Stimulated activated CD4-positive, alpha-beta T cell treated with anti-CD3 and anti-CD28 coated beads, TNF-alpha, amount 100 ng/mL, for 48 hours (primary cell): ENCODE data around the gene ZNF488.
"Not testable (repeated sequence)": the region's sequence is repeated elsewhere in the genome, so short reads cannot be mapped to it uniquely, and the experiment has no call there.

ENCODE experiments used
- DNase-seq, 3 donors: peaks; one replicate each; pipeline ENCODE4 v3.0.0-alpha.2; 2020; ENCODE audit warnings: low read depth in 3 of 3

ZNF488 gene

DNA sequence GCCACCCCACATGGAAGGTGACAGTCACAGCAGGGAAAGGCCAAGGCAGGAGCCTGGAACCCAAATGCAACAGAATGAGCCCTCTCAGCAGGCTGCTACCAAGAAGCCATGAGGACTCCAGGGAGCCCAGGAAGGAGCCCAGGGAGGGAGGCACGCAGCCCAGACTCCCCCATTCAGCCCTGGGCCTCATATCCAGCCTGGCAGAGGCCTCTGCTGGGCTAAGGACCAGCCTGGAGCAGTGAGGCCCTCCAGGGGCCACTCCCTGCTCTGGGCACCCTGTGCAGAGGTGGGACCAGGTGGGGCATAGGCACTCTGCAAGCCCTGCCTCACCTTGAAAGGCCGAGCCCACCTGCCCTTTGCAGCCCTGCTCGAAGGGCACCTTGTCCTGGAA is 25.8 kb upstream of the ZNF488 start:
- no peak for DNase-seq

DNA sequence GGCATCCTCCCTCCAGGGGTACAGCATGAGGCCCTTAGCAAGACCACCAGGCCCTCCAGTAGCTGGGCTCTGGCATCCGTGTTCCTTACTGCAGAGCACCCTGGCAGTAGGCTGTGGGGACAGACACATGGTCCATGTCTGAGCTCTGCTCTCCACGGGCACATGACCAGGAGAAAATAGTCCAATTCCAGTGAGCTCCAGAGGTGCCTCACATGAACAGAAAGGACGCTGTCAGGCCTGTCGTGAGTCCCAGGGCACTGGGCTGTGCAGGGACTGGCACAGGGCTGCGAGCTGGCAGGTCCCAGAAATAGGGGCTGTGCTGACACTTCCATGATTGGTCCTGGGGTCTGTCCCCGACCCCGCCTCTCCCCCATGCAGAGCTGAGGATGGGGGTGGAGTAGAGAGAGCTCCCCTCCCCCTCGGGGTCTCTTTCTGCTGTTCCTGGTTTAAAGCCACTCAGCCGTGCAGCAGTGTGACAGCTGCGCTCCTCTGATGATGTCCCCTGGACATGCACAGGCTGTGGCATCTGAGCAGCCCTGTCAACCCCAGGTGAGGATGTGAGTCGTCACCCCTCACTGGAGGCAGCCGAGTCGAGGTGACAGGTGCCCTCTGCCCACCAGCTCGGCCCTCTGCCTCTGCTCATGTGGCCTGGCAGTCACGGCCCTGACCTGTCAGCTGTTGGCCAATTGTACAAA is 25.2 kb upstream of the ZNF488 start:
- DNase-seq: no peak

DNA sequence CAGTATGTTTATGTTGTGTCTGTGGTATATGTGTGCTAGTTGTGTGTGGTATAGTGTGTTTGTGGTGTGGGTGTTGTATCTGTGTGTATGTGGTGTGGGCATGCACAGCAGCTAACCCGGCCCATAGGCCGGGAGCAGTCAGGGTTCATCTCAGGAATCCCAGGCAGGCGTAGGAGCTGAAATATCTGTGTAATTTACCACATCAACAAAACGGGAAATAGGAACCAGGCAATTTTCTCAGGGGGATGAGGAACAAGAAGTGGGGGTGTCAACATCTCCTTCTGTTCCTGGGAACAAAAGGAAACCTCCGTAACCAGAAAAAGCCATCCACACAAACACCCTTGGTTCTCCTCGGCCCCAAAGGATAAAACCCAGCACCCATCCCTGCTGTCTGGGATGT is 24.5 kb upstream of the ZNF488 start:
- DNase-seq: no peak

DNA sequence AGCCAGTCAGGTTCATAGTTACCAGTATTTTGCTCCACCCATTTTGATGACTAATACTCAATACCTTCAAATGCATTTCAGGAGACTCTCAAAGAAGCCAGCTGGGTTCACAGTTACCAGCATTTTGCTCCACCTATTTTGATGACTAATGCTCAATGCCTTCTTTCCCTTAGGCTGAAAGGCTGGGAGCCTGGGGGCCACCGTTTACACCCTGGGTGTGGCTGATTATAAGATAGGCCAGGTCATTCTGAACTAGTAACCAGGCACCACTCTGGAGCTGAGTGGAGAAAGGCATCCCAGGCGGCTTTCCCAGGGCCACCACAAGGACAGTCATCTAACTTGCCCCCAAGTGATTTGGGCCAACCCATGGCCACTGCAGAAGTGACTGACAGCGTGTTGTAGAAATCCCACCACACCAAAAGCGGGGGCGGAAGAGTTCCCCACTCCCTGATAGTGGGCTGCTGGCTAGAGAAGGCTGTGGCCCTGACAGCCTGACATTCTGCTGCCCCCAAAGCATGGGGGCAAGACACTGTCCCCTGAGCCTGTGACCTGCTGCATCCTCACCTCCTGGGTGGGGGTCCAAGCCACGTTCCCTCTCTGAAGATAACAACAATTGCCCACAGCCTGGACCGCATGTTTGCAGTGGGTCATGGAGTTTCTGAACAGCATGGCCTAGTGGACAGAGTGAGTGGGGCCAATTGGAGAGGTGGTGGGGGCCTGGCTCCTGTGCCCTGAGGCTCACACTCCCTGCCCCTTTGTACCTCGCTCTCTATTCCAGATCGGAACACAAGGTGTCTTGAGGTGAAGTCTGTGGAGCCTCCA is 23.0 kb upstream of the ZNF488 start:
- no peak for DNase-seq

DNA sequence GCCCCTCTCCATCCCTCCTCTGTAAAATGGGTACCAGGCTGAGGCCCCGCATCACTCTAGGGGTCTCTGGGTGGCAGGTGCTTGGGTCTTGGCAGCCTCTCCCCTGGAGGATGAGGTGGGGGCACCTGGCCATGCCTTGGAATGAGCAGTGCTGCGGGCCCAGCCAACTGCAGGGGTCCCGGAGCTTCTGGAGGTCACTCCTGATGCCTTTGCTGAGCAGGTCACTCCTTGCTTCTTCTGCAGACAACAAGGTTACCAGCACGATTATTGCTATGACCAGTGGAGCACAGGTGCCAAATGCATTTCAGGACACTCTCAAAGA is 22.4 kb upstream of the ZNF488 start:
- no peak for DNase-seq

DNA sequence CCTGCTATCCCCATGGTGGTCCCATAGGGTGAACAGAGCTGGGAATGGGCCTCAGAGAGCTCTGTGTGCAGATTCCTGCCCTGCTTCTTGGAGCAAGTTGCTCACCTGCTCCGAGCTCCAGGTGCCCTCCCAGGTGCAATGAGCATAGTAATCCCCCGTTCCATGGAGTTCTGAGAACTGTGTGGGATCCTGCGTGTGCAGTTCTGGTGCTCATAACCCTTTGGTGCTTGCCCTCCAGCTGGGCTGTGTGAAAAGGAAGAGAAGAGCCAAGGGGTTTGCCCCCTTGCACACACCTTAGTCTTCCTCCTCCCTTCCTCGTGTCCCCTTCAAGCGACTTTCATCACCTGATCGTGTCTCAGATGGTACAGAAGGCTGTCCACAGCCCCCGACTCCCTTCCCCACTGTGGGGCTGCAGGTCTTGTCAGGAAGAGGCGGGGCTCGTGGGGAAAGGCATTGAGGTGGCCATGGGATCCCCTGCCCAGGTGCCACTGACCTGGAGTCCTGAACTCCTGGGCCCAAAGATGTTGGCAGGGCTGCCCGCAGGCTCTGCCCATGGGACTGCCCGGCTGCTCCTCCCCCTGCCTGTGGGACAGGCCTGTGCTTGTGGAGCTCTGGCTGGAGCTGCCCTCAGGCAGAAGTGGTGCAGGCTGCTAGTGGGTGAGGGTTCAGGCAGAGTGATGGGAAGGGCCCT is 21.9 kb upstream of the ZNF488 start:
- no peak for DNase-seq

DNA sequence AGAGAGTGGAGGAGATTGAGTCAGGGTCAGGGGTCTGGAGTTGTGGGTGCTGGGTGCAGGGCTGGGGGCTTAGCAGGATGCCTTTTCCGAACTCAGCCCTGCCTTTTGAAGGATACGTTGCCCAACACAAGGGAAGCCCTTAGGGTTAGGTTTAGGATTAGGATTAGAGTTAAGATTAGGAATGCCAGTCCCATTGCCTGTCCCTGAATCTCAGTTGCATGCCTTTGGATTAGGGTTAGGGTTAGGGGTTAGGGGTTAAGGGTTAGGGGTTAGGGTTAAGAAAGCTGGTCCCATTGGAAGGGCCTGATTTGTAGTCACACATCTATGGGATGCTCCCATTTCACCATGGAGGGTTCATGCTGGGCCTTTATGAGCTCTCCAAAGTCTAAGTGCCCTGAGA is 20.8 kb upstream of the ZNF488 start:
- no peak for DNase-seq

DNA sequence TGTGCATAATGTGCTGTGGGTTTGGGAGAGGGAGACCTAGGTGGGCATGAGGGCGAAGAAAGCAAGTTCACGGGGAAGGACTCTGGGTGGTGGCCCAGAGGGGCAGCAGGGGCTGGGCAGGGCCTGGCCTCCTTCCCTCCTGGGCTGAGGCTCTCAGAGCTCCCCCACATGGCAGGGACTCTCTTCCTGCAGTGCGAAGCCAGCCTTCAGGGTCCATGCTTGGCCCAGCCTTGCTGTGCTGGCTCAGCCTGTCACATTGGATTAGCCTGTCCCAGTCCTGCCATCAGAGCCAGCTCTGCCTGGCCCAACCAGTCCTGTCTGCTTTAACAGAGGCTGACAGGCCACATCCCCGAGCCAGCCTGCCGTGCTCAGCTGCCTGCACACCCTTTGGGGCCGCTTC is 20.4 kb upstream of the ZNF488 start:
- DNase-seq: no peak

DNA sequence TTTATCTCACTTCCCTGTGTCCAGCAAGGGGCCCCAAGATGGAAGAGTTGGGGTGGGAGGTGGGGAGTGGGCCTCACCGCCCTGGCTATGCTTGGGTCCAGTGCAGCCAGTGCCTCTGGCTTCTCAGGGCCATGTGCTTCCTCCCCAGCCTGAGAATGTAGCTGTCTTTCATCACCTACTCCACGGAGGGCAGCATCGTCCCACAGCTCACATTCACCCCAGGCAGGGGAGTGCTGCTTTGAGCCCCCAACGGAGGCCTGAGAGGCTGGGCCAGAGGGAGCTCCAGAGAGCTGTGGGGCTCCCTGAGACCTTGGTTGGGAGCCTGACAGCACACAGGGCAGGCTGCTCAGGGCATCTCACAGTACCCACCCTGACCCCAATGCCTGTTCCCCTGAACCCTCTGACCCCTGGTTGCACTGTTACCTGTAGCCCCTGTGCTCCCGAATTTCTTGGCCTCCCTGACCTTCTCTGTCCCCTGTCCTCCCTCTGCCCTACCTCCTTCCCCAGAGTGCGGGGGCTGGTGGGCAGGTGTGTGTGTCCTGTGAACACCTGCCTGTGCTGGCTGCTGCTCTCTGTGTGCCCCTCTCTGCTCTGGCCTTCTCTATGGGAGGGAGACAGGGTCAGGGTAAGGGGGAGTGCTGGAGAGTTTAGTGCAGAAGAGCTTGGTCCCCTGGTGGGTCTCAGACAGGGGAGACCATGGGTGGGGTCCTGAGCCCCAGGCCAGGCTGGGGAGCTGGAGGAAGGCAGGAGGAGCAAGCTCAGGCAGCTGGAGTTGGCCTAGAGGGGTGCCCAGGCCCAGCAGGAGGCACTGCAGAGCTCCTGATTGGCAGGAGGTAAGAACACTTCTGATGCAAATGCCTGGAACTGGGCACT is 19.6 kb upstream of the ZNF488 start:
- DNase-seq: no peak

DNA sequence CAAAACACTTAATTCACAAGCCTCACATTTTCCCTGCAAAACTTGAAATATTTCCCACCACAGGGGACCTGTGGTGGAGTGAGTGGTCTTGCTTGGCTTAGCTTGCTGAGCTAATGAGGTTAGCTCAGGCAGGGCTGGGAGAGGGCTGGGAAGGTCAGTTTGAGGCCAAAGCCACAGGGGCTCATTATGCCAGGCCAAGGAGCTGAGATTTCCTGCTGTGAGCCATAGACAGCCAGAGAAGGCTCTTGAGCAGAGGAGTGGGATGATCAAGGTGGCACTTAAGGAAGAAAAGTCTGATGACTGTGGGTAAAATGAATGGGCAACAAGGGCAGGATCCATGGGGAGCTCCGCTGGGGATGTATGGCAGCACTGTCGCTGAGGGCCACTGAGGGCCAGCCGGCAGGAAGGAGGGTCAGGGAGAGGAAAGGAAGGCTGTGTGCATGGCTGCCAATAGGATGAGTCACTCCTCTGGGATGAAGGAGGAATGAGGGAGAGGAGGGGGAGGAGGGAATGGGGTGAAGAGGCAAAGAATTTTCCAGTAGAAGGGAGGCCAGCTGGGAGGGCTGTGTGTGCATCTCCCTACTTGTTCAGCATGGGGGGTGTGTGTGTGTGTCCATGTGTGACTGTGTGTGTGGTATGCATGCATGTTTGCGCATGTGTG is 18.7 kb upstream of the ZNF488 start:
- no peak for DNase-seq

DNA sequence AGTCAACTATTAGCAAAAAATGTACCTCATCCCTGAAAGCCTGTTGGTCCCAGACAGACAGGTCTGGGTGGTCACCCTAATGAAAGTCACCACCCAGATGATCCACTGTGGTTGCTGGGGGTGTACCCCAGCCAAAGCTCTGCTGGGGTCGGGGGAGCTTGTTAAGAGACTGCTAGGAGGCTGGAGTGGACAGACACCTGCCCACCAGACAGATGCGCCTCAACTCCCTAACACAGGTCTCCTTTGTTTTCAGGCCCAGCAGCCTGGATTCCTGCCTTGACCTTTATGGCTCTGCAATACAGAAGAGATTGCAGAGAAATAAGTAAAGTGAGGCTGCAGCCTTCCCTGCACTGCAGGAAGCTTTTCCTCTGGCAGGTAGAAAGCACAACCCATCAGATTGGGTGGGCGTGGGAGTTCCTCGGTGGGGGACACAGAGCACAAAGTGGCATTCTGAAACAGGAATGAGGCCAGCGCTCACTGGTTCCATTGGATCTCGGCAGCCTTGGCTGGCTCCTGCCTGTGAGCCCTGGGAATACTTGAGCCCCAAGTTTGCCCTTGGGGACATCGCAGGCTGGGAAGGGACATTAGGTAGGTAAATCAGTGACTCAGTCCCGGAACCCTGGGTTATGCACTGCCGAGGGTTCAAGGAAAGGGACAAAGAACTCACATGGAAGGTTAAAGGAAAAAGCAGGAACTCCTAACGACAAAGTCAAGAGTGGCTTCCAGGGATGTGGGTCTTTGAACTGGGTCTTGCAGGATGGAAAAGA is 18.0 kb upstream of the ZNF488 start:
- DNase-seq: no peak

DNA sequence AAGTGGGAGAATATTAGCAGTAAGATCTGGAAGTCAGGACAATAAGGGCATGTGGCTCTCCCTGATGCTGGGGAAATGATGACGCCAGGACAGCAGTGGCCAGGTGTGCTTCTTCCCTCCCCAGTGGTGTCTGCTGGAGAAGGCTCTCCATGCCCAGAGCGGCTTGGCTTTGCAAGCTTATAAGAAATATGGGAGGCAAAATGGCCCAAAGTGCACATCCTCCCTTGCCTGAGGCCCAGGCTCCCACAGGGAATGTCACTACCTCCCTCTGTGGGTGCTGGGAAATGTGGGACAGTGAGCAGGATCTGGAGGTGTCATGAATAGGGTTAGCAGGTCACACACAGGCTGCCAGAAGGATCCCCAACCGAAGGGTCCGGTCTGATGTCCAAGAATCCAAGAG is 17.1 kb upstream of the ZNF488 start:
- DNase-seq: no peak

DNA sequence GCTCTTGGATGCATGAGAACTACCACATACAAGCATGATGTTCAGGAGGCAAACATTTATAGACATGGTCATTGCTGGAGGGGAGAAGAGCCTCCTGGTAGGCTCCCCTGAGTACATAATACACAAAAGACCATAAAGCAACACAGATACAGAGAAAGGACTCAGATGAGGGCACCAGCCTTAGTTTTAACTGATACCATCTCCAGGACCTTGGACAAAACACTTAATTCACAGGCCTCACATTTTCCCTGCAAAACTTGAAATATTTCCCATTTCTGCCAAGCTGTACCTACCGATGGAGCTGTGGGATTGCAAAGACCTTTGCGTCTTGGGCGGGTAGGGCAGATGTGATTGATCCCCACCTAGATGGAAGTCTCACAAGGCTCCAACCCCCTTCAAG is 16.7 kb upstream of the ZNF488 start:
- DNase-seq: no peak

DNA sequence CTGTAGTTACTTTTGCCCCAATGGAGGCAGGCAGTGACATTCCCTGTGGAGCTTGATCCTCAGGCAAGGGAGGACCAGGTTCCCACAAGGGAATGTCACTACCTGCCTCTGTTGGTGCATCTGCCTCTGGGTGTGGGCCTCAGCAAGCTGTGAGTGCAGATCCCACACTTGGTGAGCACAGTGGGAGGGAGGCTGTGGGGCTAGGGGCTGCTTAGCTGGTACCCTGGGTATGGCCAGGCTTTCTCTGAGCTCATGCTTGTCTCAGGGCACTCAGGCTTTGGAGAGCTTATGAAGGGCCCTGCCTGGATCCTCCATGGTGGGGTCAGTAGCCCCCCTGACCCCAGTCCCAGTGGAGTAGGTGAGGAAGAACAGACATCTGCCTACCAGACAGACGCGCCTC is 16.2 kb upstream of the ZNF488 start:
- no peak for DNase-seq

DNA sequence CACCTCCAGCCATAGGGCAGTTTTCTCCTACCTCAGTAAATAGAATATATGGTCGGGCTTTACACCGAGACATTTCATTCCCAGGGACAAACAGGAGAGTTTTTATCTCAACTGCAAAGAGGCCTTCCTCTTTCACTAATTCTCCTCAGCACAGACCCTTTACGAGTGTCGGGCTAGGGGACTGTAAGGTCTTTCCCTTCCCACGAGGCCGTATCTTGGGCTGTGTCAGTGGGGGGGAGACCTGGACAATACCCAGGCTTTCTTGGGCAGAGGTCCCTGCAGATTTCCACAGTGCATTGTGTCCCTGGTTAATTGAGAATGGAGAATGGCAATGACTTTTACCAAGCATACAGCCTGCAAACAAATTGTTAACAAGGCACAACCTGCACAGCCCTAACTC is 13.2 kb upstream of the ZNF488 start:
- no peak for DNase-seq

DNA sequence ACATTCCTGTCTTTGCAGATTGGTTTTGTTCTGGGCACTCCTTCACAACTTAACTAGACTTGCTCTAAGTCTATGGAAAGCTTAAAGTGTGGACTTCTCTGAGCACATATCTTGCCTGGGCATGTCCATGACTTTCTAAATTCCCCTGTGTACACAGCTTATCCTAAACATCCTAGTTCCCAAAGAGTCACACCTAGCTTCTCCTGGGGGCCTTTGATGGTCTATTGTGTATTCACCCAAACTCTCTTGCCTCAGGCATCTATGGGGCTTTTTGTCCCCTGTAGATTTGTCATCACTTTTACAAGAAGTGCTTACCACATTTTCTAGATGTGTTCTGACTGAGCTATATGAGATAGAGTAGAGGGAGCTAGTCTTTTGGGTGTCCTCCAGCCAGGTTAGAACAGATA is 12.2 kb upstream of the ZNF488 start:
- DNase-seq: no peak

DNA sequence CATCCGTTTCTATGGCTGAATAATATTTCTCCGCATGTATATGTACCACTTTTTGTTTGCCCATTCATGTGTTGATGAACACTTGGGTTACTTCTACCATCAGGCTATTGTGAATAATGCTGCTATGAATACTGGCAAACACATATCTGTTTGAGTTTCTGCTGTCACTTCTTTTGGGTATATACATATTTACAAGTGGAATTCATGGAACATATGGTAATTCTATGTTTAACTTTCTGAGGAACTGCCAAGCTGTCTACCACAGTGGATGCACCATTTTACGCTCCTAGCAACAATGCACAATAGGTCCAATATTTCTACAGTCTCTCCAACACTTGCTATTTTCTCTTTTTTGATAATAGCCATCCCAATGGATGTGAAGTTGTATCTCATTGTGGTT is 5.5 kb upstream of the ZNF488 start:
- DNase-seq: no peak

DNA sequence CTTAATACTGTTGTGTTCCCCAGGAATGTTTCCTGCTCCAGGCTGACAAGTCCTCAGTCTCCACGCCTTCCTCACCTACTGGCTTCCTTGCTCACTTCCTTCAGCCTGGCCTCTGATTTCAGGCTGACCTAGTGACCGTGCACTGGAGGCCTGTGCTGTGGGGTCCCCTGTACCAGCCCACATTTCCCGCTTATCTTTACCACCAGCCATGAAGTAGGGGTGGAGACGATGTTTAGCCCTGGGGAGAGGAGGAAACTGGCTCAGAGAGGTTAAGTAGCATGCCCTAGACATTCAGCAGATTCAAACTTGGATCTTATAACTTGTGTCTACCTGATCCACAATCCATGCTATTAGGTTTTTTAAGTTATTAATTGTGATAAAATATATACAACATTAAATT is 4.8 kb upstream of the ZNF488 start:
- no peak for DNase-seq

DNA sequence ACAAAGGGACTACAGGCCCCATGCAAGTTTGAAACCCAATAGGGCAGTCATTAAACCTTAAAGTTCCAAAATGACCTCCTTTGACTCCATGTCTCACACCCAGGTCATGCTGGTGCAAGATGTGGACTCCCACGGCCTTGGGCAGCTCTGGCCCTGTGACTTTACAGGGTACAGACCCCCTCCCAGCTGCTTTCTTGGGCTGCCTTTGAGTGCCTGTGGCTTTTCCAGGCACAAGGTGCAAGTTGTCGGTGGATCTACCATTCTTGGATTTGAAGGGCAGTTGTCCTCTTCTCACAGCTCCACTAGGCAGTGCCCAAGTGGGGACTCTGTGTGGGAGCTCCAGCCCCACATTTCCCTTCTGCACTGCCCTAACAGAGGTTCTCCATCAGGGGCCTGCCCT is 2.0 kb upstream of the ZNF488 start:
- not testable (repeated sequence) for DNase-seq

DNA sequence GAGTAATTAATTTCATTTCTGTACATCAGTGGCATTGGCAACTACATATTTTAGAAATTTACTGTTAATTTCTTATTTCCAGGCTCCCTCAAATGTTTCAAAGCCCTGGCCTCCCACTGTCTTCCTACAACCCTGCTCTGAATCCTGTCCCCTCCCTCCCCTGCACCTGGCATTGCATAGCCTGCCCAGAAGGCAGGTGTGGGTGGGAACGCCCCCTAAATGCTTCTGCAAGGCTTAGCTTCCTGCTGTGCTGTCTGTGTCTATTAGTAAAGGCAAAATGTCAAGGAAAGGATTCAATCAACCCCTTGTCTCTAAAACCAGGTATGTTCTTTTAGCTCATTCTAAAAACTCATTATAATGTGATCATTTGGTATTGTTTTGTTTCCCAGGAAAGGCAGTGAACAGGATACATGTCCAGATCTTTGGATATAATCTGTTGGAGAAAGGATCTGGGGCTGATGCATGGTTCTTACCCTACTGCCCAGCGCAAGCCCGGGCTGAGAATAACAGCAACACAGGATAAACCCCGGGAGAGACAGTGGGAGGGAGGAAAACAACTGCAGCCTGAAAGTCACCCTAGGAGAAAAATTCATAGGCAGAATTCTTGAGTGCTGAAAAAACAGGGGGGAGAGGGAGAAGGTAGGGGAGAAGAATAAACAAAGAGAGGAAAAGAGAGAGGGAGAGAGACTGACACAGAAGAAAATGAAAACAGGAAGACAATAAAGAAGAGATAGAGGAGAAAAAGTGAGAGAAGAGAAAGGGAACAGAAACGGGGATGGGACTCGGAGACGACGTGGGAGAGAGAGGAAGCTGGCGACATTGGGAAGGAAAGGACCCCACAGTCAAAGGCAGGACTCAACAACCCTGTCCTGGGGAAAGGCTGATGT is 589 bp downstream of the ZNF488 start:
- DNase-seq: no peak
